SHP77 (cell line): Measurements from ENCODE around the gene GBP2.
"Not testable (repeated sequence)": the region's sequence is repeated elsewhere in the genome, so short reads cannot be mapped to it uniquely, and the experiment has no call there.

Experiments used
- DNase-seq, 2 experiments: peaks; one replicate each; lab custom pipeline; 2025; lab: John Stamatoyannopoulos, UW

Gene GBP2

GRCh38 chr1:89126602-89127565 lies 970 bp upstream of the GBP2 start:
- not testable (repeated sequence) for DNase-seq

DNA sequence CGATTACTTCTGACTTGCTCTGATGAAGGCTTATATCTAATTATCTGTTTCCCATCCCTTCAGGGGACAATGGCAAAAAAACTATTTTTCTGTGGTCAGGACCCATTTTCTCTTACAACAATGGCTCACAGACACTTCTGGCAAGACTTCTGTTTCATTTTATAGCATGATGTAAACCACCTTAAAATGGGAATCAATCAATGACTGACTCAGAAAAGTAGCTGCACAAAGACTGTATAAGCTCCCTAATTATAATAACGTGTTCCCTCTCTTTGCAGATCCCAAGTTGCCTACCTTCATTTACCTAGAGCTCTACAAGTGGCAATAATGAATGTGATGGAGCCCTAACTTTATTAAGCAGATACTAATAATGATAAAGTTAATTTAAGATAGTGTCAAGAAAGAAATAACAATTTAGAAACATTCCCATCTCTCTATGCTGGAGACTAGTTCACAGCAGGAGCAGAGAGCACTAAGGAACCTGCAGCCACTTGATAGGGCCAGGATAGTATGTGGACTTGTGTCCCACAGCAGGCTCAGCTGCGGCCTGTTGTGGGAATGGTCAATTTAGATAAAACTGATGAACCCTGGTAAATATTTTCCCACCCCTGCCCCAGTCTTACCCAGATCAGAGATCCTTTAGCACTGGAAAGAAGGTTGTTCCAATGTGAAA lies 538 bp downstream of the GBP2 start:
- no peak for DNase-seq

DNA sequence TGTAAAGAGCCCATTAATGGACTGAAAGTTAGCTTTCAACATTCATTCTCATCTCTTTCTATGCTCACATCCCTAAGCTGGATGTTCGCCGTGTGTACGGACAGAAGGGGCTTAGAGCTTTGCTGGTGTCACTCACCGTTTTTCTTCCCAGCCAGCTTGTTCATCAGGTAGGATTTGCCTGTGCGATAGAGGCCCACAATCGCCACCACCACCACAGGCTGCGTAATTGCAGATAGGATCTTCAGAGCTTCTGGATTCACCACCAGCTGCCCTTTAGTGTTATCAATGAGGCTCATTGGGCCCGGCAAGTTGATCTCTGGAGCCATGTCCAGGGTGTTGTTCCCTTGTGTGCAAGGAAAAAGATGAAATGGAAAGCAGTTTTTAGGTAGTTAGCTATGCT lies 4.3 kb downstream of the GBP2 start:
- DNase-seq = no peak

DNA sequence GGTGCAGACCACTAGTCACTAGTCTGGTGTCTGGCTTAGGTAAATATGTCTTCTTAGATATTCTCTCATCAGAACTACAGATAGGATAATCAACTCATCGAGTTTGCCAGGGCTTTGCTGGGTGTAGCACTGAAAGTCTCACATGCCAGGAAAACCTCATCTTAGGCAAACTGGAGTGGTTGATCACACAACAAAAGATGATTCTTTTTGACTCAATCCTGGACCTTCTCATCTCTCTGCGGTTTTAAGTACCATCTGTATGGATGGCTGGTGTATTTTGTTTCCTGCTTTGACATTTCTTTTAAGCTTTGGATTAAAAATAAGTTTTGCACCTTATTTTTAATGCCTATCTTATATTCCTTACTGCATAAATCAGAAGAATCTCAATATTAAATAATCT lies 11.3 kb downstream of the GBP2 start:
- DNase-seq = no peak

DNA sequence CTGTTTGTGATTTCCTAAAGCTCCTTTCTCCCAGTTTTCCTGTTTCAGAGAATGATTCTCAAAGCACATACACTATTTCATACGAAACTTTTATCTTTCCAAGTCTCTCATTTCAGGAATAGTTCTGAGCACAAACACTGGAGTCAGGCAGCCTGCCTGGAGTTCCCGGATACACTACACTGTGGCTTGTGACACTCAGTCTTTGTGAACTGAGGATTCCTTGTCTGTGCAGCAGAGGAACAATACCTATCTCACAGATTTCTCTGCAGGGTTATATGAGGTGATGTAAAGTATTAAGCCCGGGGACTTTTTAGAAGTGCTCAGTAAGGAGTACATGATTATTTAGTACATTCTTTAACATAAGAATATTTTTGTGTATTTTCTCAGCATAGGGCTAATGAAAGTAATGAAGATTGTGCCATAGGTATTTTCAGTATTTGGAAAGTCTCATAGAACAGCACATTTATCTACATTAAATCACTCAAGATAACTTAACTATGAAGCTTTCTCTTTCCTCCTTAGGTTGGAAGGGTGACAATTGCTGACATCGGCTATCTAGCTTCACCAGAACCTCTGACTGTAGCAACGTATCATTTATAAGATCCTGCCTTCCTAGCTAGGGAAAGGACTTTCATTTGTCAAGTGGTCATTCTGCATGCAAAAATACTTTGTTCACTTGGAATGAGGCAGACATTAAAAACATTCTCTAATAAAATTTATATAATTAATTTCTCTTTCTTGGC lies 12.9 kb downstream of the GBP2 start:
- DNase-seq = no peak

GRCh38 chr1:89104687-89105086 lies 21.2 kb downstream of the GBP2 start:
- no peak for DNase-seq

DNA sequence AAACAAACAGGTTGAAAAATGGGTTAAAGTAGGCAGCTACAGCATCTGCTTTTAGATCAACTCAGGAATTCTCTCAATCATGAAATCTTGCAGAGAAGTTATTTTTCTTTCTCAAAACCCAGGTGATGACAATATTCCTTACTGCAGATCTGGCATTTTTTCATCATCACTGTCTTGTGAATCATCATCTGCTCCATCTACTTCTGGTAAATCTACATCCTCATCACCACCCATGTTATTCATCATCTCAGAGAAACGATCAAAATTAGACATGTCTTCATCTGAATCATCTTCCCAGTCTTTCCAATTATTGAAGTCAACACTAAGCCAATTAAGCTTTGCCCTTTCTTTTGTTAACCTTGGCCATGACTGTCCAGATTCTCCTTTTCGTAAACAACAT lies 21.8 kb downstream of the GBP2 start:
- DNase-seq = no peak

DNA sequence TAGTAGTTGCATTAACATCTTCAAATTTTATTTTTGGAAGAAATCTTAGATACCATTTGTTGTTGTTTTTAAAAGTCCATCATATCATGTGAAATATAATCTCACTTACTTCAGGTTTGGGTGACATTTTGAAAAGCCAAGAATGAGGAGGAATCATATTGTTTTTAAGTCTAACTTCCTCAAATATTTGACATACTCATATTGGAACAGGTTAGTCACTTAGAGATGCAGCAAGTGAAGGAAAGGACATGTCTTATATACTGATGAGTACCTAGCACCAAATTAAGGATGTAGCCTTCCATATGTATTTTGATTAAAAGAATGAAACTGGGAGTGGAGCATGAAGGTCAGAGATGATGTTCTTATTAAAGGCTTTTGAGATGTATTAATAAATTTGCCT lies 23.9 kb downstream of the GBP2 start:
- no peak for DNase-seq

DNA sequence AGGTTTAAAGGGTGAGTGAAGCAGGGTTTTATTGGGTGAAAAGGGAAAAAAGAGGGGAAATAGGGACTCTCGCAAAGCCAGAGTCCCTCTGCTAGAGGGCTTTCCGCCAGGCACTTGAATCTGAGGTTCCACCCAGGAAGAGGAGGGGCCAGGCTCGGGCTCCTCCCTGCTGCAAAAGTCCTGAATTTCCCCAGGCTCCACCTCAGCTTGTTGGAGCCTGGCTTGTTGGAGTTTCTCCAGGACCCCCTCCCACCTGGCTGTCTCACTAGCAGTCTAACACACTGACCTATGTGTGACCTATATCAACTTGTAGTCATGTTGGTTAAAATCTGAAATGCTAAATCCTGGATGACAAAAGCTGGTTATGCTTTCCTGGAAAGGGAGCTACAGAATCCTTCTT lies 25.5 kb downstream of the GBP2 start:
- no peak for DNase-seq

DNA sequence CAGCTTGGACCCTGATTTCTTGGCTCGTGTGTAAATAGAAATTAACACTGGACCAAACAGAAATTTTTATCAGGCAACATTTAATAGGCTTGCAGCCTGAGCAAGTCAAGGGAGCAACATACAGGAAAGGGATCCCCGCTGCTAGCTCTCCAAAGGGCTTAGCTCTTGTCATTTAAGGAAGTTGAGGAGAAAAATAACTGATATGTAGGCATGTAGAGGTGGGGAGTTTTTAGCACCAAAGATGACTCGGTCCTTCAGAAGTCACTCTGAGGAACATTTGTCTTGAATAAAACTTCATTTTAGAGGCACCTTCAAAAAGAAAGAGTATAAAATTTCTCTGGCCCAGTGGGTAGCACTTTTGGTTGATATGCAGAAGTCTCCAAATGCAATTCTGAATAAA lies 27.1 kb downstream of the GBP2 start:
- no peak for DNase-seq

DNA sequence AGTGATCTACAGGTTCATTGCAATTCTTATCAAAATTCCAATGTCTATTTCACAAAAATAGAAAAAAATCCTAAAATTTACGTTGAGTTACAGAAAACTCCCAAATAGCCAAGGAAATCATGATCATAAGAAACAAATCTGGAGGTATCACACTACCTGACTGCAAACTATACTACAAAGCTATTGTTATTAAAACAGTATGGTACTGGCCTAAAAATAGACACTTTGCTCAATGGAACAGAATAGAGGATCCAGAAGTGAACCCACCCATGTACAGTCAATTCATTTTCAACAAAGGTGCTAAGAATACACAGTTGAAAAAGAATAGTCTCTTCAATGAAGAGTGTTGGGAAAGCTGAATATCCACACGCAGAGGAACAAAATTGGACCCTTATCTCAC lies 30.2 kb downstream of the GBP2 start:
- no peak for DNase-seq

- DNase-seq = no peak
Measured at GRCh38 chr1:89089962-89090361, 36.0 kb downstream of the GBP2 start.

DNA sequence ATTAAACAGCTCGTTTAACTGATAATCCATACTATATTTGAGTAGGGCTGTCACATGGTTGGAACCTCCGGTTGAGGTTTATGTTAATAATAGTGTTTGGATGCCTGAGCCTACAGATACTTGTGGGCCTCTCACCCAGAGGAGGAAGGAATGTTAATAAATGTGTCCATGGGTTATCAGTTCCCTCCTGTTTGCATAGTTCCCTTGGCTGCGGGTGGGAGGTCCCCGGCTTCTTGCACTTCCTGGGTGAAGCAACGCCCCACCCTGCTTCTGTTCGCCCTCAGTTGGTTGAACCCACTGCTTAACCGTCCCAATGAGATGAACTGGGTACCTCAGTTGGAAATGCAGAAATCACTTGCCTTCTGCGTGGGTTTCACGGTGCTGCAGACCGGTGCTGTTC lies 37.3 kb downstream of the GBP2 start:
- DNase-seq = no peak

DNA sequence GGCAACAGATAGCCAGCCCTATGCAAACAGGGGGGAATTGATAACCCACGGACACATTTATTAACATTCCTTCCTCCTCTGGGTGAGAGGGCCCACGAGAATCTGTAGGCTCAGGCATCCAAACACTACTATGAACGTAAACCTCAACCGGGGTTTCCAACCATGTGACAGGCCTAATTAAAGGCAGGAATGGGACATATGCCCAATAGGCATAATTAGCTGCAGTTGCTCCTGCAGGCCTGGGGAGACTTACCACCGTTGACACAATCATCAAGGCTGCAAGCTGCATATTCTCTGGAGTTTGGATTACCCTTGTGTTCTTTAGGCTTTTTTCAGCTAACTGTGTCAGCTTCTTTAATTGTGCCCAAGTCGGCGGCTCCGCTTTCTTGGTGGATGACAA lies 38.7 kb downstream of the GBP2 start:
- DNase-seq = no peak

- DNase-seq = peak in 1 of 2 experiments; percentile 12
Measured at GRCh38 chr1:89085781-89086180, 40.1 kb downstream of the GBP2 start.

DNA sequence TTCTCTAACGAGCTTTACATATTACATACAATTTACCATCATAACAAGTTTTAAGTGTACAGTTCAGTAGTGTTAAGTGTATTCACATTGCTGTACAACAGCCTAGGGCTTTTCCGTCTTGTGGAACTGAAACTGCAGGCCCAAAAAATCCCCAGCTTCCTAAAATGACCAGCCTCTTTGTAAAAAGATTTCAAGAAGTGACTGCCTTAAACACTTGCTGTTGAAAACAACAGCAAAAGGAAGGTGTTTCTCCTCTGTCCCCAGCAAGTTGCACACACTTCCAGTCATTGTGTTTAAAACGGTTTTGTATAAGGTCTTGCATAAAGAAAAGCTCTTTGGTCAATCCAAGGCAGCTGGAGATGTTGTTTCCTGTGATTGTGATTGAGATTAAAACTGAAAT lies 44.9 kb downstream of the GBP2 start:
- DNase-seq = no peak

DNA sequence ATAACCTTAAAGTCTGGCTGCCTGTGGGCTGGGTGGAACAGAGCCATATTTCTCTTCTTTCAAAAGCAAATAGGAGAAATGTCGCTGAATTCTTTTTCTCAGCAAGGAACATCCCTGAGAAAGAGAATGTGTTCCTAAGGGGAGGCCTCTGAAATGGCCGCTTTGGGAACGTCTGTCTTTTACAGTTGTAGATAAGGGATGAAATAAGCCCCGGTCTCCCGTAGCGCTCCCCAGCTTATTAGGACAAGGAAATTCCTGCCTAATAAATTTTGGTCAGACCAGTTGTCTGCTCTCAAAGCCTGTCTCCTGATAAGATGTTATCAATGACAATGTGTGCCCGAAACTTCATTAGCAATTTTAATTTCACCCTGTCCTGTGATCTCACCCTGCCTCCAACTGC lies 45.8 kb downstream of the GBP2 start:
- DNase-seq = not testable (repeated sequence)

DNA sequence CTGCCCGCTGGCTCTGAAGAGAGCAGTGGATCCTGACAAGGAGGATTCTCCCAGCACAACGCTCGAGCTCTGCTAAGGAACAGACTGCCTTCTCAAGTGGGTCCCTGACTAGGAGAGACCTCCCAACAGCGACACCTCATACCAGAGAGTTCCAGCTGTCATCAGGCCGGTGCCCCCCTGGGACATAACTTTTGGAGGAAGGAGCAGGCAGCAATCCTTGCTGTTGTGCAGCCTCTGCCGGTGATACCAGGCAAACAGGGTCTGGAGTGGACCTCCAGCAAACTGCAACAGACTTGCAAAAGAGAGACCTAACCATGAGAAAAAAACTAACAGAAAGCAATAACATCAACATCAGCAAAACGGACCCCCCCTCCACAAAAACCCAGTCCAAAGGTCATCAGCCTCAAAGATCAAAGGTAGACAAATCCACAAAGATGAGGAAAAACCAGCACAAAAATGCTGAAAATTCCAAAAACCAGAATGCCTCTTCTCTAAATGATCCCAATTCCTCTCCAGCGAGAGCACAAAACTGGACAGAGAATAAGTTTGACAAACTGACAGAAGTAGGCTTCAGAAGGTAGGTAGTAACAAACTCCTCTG lies 53.3 kb downstream of the GBP2 start:
- not testable (repeated sequence) for DNase-seq

DNA sequence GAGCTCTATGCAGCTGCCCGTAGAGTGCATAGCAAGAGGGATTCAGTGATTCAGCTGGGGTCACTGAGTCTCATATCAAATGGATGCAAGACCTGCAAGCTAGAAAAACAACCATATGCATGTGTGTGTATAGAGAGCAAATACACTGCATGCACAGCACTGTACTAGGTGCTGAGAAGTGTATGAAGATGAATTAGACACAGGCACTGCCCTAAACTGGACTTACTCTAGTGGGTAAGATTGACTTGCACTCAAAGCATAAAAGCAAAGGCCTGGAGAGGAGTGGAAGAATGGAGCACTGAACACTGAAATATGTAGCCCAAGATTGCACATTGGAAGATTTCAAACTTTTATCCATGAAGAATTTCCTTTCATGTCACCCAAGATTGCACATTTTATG lies 55.4 kb downstream of the GBP2 start:
- no peak for DNase-seq

DNA sequence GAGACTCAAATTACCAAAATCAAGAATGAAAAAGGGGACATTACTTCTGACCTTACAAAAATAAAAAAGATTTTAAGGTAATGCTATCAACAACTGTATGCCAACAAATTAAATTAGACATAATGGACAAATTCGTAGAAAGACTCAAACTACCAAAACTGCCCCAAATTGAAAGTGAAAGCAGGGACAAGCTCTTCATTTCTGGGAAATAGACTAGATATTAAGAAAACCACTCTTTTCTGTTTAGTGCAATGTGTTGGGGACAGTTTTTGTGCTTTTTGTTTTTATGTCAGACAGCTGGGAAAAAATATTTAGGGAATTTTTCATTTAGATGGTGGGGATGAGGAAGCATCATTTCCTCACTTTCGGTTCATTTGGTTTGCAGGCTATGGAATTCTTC lies 56.0 kb downstream of the GBP2 start:
- DNase-seq = no peak

GRCh38 chr1:89068291-89068690 lies 57.6 kb downstream of the GBP2 start:
- DNase-seq = no peak
